Parietal lobe (tissue), 1 donor: Measurements from ENCODE around the gene ZP4. TPM values are rescaled to one million over a fixed set of nuclear protein-coding genes. Genes with fewer than 3 reads are reported as not detected.

ENCODE experiments used
- total RNA-seq: library from RNA; depleted of rRNA; stranded (reverse); fragments of >200 nt; gene quantifications from one replicate; pipeline ENCODE4 v1.2.3, GENCODE V29; 2014

The ZP4 gene, protein sequence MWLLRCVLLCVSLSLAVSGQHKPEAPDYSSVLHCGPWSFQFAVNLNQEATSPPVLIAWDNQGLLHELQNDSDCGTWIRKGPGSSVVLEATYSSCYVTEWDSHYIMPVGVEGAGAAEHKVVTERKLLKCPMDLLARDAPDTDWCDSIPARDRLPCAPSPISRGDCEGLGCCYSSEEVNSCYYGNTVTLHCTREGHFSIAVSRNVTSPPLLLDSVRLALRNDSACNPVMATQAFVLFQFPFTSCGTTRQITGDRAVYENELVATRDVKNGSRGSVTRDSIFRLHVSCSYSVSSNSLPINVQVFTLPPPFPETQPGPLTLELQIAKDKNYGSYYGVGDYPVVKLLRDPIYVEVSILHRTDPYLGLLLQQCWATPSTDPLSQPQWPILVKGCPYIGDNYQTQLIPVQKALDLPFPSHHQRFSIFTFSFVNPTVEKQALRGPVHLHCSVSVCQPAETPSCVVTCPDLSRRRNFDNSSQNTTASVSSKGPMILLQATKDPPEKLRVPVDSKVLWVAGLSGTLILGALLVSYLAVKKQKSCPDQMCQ
- not detected for total RNA-seq

GRCh38 chr1:237890822-237891221, at the start of gene ZP4:
Gene ZP4 (minus strand): TSS chr1:237890922. CDS start chr1:237890635, 287 bp downstream.

